Karpas-422 (cell line): ENCODE data around the gene APMAP. TPM values are rescaled to one million over a fixed set of nuclear protein-coding genes. Genes with fewer than 3 reads are reported as not detected.
A peak's percentile ranks its signal among the peaks of the same experiment; 100 is the strongest.
"Not testable (repeated sequence)": the region's sequence is repeated elsewhere in the genome, so short reads cannot be mapped to it uniquely, and the experiment has no call there.

ENCODE experiments used
- DNase-seq: peaks from one replicate; pipeline ENCODE4 v3.0.0-alpha.2; 2015
- H2AFZ ChIP-seq: fragments of 200-600 bp; sonication (generic); 2 replicates; pipeline ENCODE4 v1.6.1; 2014; ENCODE audit warnings: antibody characterized with exemption, low read length, mixed read lengths
- H3K27ac ChIP-seq: fragments of 200-600 bp; sonication (generic); 2 replicates; pipeline ENCODE4 v1.5.1; 2014; ENCODE audit warnings: mild to moderate bottlenecking, low read length, moderate library complexity
- H3K27me3 ChIP-seq: fragments of 200-600 bp; sonication (generic); 2 replicates; pipeline ENCODE4 v1.6.1; 2014; ENCODE audit warnings: low read length, mixed read lengths
- H3K36me3 ChIP-seq: fragments of 200-600 bp; sonication (generic); 2 replicates; pipeline ENCODE4 v1.6.1; 2014; ENCODE audit warnings: low read length, mixed read lengths; ENCODE audit not compliant: insufficient read depth
- H3K4me1 ChIP-seq: fragments of 200-600 bp; sonication (generic); 2 replicates; pipeline ENCODE4 v1.6.1; 2014; ENCODE audit warnings: mild to moderate bottlenecking, low read length, mixed read lengths
- H3K4me2 ChIP-seq: fragments of 200-600 bp; sonication (generic); 2 replicates; pipeline ENCODE4 v1.6.1; 2014; ENCODE audit warnings: low read length, low read depth, mild to moderate bottlenecking; ENCODE audit not compliant: poor library complexity, severe bottlenecking
- H3K4me3 ChIP-seq: fragments of 200-600 bp; sonication (generic); 2 replicates; pipeline ENCODE4 v1.5.1; 2014; ENCODE audit warnings: mild to moderate bottlenecking, antibody characterized with exemption, low read length, mixed read lengths
- H3K79me2 ChIP-seq: fragments of 200-600 bp; sonication (generic); 2 replicates; pipeline ENCODE4 v1.6.1; 2014; ENCODE audit warnings: mild to moderate bottlenecking, low read length, mixed read lengths
- H3K9ac ChIP-seq: fragments of 200-600 bp; sonication (generic); 2 replicates; pipeline ENCODE4 v1.6.0; 2014; ENCODE audit warnings: low read length
- H3K9me2 ChIP-seq: fragments of 200-600 bp; sonication (generic), shearing (Covaris generic); replicated peaks from 2 replicates; pipeline ENCODE4 v1.6.0; 2014; ENCODE audit warnings: mild to moderate bottlenecking, low read length, moderate library complexity; ENCODE audit not compliant: insufficient read depth
- H3K9me3 ChIP-seq: fragments of 300-700, 200-600 bp; sonication (generic); 2 replicates; pipeline ENCODE4 v1.6.1; 2014; ENCODE audit warnings: low read length, mixed read lengths
- H4K20me1 ChIP-seq: fragments of 200-600 bp; sonication (generic); 2 replicates; pipeline ENCODE4 v1.6.1; 2014; ENCODE audit warnings: mild to moderate bottlenecking, antibody characterized with exemption, low read length, low read depth; ENCODE audit not compliant: insufficient read depth
- total RNA-seq: library from RNA; depleted of rRNA; stranded (reverse); fragments of >200 nt; shearing (Covaris generic); gene quantifications from 2 replicates; pipeline ENCODE4 v1.2.3, GENCODE V29; 2014; ENCODE audit warnings: low replicate concordance

The APMAP gene
- total RNA-seq, 1 experiment from 2014 or later, result 35.6 TPM

DNA sequence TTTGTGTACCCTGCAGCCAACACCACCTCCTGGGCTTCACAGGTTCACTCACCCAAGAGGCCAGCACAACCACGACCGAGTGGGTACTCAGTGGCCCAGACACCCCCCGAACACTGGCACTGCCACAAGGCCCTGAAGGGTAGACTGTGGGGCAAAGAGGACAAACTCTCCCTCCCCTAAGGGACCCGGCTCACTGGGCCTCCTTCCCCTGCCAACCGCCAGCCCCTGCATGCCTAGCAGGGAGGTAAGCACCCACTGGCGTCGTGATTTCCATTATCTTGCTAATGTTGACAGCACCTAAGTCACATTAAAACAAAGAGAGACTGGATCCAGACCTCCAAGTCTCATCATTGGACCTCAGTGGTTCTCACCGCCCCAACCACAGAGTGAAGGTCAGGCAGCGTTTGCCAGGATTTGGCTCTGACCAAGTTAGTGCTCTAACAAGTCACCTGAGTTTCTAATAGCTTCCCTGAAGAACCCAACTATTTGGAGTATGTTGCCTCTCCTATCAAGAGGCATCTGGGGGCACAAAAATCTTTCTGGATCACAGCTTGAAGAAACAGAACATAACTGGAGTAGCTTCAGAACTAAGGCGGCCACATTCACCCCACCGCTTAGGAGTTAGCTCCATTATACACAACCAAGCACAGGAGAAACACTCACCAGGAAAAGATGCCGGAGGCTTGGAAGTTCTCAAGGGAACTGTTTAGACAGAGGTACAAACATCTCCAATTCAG, 14.0 kb upstream of the APMAP start:
- Histone ChIP-seq H2AFZ (no peak overlapping the region), H3K36me3 (no peaks in the 10 kb centered on the region), H3K4me1 (no peaks in the 10 kb centered on the region), H4K20me1 (no peaks in the 10 kb centered on the region), H3K9me2 (no peaks in the 10 kb centered on the region), H3K79me2 (no peaks in the 10 kb centered on the region), H3K4me2 (no peak overlapping the region), H3K9me3 (no peaks in the 10 kb centered on the region), H3K27ac (no peak overlapping the region), H3K4me3 (no peak overlapping the region), H3K27me3 (no peaks in the 10 kb centered on the region), H3K9ac (no peak overlapping the region)
- DNase-seq, result no peak

- Histone ChIP-seq H3K9me3 (no peaks in the 10 kb centered on the region), H3K36me3 (no peaks in the 10 kb centered on the region), H3K27me3 (no peaks in the 10 kb centered on the region), H3K27ac (no peak overlapping the region), H3K4me2 (no peak overlapping the region), H3K9me2 (no peaks in the 10 kb centered on the region), H3K4me1 (no peaks in the 10 kb centered on the region), H4K20me1 (no peaks in the 10 kb centered on the region), H3K9ac (no peak overlapping the region), H3K4me3 (no peak overlapping the region), H3K79me2 (no peaks in the 10 kb centered on the region), H2AFZ (no peak overlapping the region)
- no peak for DNase-seq
These were observed 13.1 kb upstream of the APMAP start for GRCh38 chr20:25005661-25006060.

DNA sequence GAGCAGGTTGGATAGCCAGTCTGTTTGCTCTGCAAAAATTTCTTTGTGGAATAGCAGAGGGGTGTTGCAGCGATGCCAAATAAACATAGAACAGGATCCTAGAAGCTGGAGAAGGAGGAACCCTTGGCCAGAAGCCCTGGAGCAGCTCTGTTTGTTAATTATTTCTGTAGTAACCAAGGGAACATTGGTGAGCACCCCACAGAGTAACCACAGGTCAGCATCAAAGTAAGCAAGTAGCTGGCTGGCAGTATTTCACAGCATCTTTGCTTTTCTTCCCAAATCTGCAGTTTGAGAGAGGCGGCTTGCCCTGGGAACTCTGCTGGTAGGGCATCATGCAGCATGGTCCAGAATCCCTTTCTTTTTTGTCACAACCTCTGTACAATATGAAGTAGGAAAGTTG, 12.7 kb upstream of the APMAP start:
- no peaks in the 10 kb centered on the region for H3K36me3 ChIP-seq
- H3K9me3 ChIP-seq, result no peaks in the 10 kb centered on the region
- no peaks in the 10 kb centered on the region for H4K20me1 ChIP-seq
- H3K79me2 ChIP-seq, result no peaks in the 10 kb centered on the region
- H3K9me2 ChIP-seq, result no peaks in the 10 kb centered on the region
- no peak overlapping the region for H2AFZ ChIP-seq
- DNase-seq, result no peak
- no peak overlapping the region for H3K27ac ChIP-seq
- H3K4me3 ChIP-seq, result no peak overlapping the region
- H3K4me1 ChIP-seq, result no peaks in the 10 kb centered on the region
- no peak overlapping the region for H3K9ac ChIP-seq
- no peaks in the 10 kb centered on the region for H3K27me3 ChIP-seq
- H3K4me2 ChIP-seq, result no peak overlapping the region

- Histone ChIP-seq H3K27ac (no peak overlapping the region), H3K4me1 (peaks cover 7% of the 10 kb centered on the region), H3K27me3 (no peaks in the 10 kb centered on the region), H3K9me3 (no peaks in the 10 kb centered on the region), H4K20me1 (no peaks in the 10 kb centered on the region), H3K9ac (no peak overlapping the region), H3K4me3 (no peak overlapping the region), H3K4me2 (no peak overlapping the region), H2AFZ (no peak overlapping the region), H3K36me3 (no peaks in the 10 kb centered on the region), H3K9me2 (no peaks in the 10 kb centered on the region), H3K79me2 (no peaks in the 10 kb centered on the region)
- DNase-seq, result no peak
These were observed 10.5 kb upstream of the APMAP start for GRCh38 chr20:25003002-25003401.

DNA sequence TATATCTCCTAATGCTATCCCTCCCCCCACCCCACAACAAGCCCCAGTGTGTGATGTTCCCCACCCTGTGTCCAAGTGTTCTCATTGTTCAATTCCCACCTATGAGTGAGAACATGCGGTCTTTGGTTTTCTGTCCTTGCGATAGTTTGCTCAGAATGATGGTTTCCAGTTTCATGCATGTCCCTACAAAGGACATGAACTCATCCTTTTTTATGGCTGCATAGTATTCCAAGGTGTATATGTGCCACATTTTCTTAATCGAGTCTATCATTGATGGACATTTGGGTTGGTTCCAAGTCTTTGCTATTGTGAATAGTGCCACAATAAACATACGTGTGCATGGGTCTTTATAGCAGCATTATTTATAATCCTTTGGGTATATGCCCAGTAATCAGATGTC, 8.8 kb upstream of the APMAP start:
- H3K36me3 ChIP-seq, H3K4me1 ChIP-seq, H3K79me2 ChIP-seq, H3K9me3 ChIP-seq, H3K9me2 ChIP-seq, H3K4me3 ChIP-seq, H2AFZ ChIP-seq, H3K27me3 ChIP-seq, H3K27ac ChIP-seq, H4K20me1 ChIP-seq, H3K4me2 ChIP-seq, DNase-seq, H3K9ac ChIP-seq: not testable (repeated sequence)

GRCh38 chr20:25000268-25000801, 7.8 kb upstream of the APMAP start:
- H3K9ac ChIP-seq, result no peak overlapping the region
- H3K9me2 ChIP-seq, result no peaks in the 10 kb centered on the region
- no peaks in the 10 kb centered on the region for H3K36me3 ChIP-seq
- no peaks in the 10 kb centered on the region for H3K79me2 ChIP-seq
- no peak overlapping the region for H2AFZ ChIP-seq
- H3K4me2 ChIP-seq, result no peak overlapping the region
- no peak for DNase-seq
- H3K4me1 ChIP-seq, result peaks cover 7% of the 10 kb centered on the region
- H3K27me3 ChIP-seq, result no peaks in the 10 kb centered on the region
- H3K4me3 ChIP-seq, result no peak overlapping the region
- no peaks in the 10 kb centered on the region for H3K9me3 ChIP-seq
- no peaks in the 10 kb centered on the region for H4K20me1 ChIP-seq
- no peak overlapping the region for H3K27ac ChIP-seq

DNA sequence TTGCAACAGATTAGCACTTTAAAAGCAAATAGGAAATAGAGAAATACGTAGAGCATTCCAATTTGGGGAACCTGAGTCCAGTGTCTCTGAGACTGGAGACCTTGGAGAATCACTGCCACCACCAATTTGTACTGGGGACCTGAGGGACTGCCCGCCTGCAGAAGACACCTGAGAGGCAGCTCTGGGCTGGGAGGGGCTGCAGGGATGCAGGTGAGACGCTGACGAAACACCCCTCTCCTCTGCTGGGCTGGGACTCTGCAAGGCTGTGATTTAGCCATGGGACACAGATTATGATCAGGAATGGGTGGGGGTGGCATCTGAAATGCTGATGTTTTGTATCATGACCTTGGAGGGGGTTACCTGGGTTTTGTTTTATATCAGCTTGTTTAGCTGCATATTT, 7.0 kb upstream of the APMAP start:
- Histone ChIP-seq H3K27ac (no peak overlapping the region), H3K4me2 (no peak overlapping the region), H3K27me3 (no peaks in the 10 kb centered on the region), H3K79me2 (no peaks in the 10 kb centered on the region), H4K20me1 (no peaks in the 10 kb centered on the region), H2AFZ (no peak overlapping the region), H3K36me3 (no peaks in the 10 kb centered on the region), H3K9me3 (no peaks in the 10 kb centered on the region), H3K4me3 (no peak overlapping the region), H3K9me2 (no peaks in the 10 kb centered on the region), H3K4me1 (peaks cover 15% of the 10 kb centered on the region), H3K9ac (no peak overlapping the region)
- DNase-seq, result no peak

DNA sequence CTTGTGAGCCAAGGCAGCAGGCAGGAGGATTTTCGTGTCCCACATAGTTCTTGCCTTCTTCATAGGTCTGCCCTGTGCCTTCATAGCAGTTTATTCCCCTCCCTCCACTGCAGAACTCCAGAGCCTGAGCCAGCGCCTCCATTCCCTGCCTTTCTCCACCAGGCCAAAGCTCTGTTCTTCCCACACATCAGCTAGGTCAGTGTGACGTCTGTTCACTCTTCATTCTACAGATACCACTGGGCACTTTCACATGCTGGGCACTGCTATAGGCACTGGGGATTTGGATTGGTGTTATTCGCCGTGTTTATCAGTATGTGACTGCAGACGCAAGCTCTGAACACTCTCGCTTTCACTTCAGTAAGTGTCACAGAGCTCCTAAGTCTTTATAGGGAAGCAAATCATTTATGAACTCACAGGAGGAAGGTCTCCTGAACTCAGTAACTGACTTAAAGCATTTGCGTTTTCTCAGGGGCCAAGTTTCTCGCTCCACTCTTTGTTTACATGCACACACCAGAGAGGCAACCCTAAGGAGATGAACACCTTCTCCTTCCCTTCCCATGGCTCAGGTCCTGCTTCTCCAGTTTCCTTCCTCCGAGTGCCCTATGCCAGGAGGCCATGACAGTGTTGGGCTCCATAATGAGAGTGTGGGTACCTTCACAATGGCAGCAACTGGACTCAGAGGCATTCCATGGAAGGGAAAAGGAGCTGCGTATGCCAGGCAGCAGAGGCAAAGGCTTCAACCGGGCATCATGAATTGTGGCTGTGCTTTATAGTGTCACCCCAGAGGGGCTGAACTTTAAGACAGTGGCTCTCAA, 6.3 kb upstream of the APMAP start:
- Histone ChIP-seq H3K27ac (no peak overlapping the region), H3K36me3 (no peaks in the 10 kb centered on the region), H3K27me3 (no peaks in the 10 kb centered on the region), H3K9me3 (no peaks in the 10 kb centered on the region), H3K4me3 (peak overlapping the region; percentile 31; the same call in 1 of the 2 replicates), H3K4me1 (peaks cover 22% of the 10 kb centered on the region), H4K20me1 (no peaks in the 10 kb centered on the region), H3K4me2 (peak overlapping the region; percentile 56), H3K79me2 (no peaks in the 10 kb centered on the region), H3K9me2 (no peaks in the 10 kb centered on the region), H2AFZ (no peak overlapping the region), H3K9ac (no peak overlapping the region)
- peak; percentile 50 for DNase-seq
